RWPE2 (cell line): ENCODE results near the gene CCR7.
A peak's percentile ranks its signal among the peaks of the same experiment; 100 is the strongest.

Experiments
- ATAC-seq: fragments of 200-7000 bp; cut with Tn5 transposase; 3 replicates; pipeline ENCODE4 v1.9.1; 2021; ENCODE audit warnings: low read depth
- DNase-seq: peaks from one replicate; pipeline ENCODE4 v3.0.0-alpha.2; 2020; ENCODE audit warnings: low spot score
- H3K27ac ChIP-seq: fragments of 450-650 bp; 2 replicates; pipeline ENCODE4 v1.5.1; 2017; ENCODE audit warnings: mild to moderate bottlenecking; ENCODE audit not compliant: poor library complexity, severe bottlenecking
- H3K27me3 ChIP-seq: fragments of 250-450 bp; sonication (Bioruptor Pico); 2 replicates; pipeline ENCODE4 v1.5.1; 2021; ENCODE audit warnings: mild to moderate bottlenecking, moderate library complexity; ENCODE audit not compliant: insufficient read depth, poor library complexity, severe bottlenecking
- H3K36me3 ChIP-seq: fragments of 250-450 bp; sonication (Bioruptor Pico); 2 replicates; pipeline ENCODE4 v1.5.1; 2020; ENCODE audit warnings: low read depth, mild to moderate bottlenecking, moderate library complexity
- H3K4me1 ChIP-seq: fragments of 250-450 bp; sonication (Bioruptor Pico); 2 replicates; pipeline ENCODE4 v1.5.1; 2021; ENCODE audit warnings: mild to moderate bottlenecking, moderate library complexity; ENCODE audit not compliant: insufficient read depth, poor library complexity, severe bottlenecking
- H3K4me3 ChIP-seq: fragments of 250-450 bp; sonication (Bioruptor Pico); 2 replicates; pipeline ENCODE4 v1.5.1; 2021; ENCODE audit warnings: mild to moderate bottlenecking, moderate library complexity; ENCODE audit not compliant: severe bottlenecking
- H3K9me3 ChIP-seq: fragments of 250-450 bp; sonication (Bioruptor Pico); 2 replicates; pipeline ENCODE4 v1.5.1; 2021; ENCODE audit warnings: mild to moderate bottlenecking, moderate library complexity; ENCODE audit not compliant: severe bottlenecking
- CTCF ChIP-seq: fragments of 450-650 bp; IDR thresholded peaks from one replicate; pipeline ENCODE4 v1.5.1; 2017; ENCODE audit warnings: mild to moderate bottlenecking, moderate library complexity; ENCODE audit not compliant: poor library complexity, severe bottlenecking

The CCR7 gene

GRCh38 chr17:40519089-40519775 is 46.0 kb downstream of the CCR7 start:
- TF ChIP-seq CTCF = no peak
- H3K36me3 ChIP-seq = peaks cover 16% of the 10 kb centered on the region
- peak; percentile 38 for DNase-seq
- H3K9me3 ChIP-seq = no peaks in the 10 kb centered on the region
- H3K27me3 ChIP-seq = no peaks in the 10 kb centered on the region
- peak overlapping the region; percentile 100 for H3K27ac ChIP-seq
- peaks cover 78% of the 10 kb centered on the region for H3K4me1 ChIP-seq
- ATAC-seq = peak; percentile 0; the same call in 2 of the 3 replicates
- no peak overlapping the region for H3K4me3 ChIP-seq

GRCh38 chr17:40518401-40519088 is 46.7 kb downstream of the CCR7 start:
- H3K27ac ChIP-seq = peak overlapping the region; percentile 100

GRCh38 chr17:40517981-40518380 is 47.3 kb downstream of the CCR7 start:
- H3K9me3 ChIP-seq = no peaks in the 10 kb centered on the region
- no peak for ATAC-seq

More at GRCh38 chr17:40518401-40519088, 46.7 kb downstream of the CCR7 start:
- H3K36me3 ChIP-seq = peaks cover 9% of the 10 kb centered on the region
- no peak for TF ChIP-seq CTCF
- H3K9me3 ChIP-seq = no peaks in the 10 kb centered on the region
- H3K4me3 ChIP-seq = no peak overlapping the region
- peak; percentile 87 for DNase-seq
- no peaks in the 10 kb centered on the region for H3K27me3 ChIP-seq
- peaks cover 77% of the 10 kb centered on the region for H3K4me1 ChIP-seq
- ATAC-seq = peak; percentile 73

GRCh38 chr17:40517286-40517662 is 48.0 kb downstream of the CCR7 start:
- TF ChIP-seq CTCF = no peak
- H3K4me1 ChIP-seq = peaks cover 67% of the 10 kb centered on the region
- no peaks in the 10 kb centered on the region for H3K9me3 ChIP-seq
- H3K27me3 ChIP-seq = no peaks in the 10 kb centered on the region
- no peak overlapping the region for H3K4me3 ChIP-seq
- H3K36me3 ChIP-seq = peaks cover 5% of the 10 kb centered on the region; the same call in 1 of the 2 replicates
- DNase-seq = peak; percentile 5
- no peak for ATAC-seq
- H3K27ac ChIP-seq = peak overlapping the region; percentile 100

More at GRCh38 chr17:40517981-40518380, 47.3 kb downstream of the CCR7 start:
- Histone ChIP-seq H3K27me3 (no peaks in the 10 kb centered on the region), H3K36me3 (peaks cover 5% of the 10 kb centered on the region; the same call in 1 of the 2 replicates), H3K27ac (peak overlapping the region; percentile 100), H3K4me3 (no peak overlapping the region), H3K4me1 (peaks cover 72% of the 10 kb centered on the region)
- no peak for TF ChIP-seq CTCF
- DNase-seq = peak; percentile 15
